Mesothelial cell of epicardium (in vitro differentiated cells): ENCODE data around the gene BUB3. TPM values are rescaled to one million over a fixed set of nuclear protein-coding genes. Genes with fewer than 3 reads are reported as not detected.

ENCODE experiments used
- DNase-seq, 2 experiments: peaks; one replicate each; pipeline ENCODE4 v3.0.0; 2021; ENCODE audit warnings: low spot score in 2 of 2; ENCODE audit not compliant: unreplicated experiment in 2 of 2
- H3K27ac Mint-ChIP-seq: 2 replicates; pipeline ENCODE4 v1.8.0; 2021; ENCODE audit warnings: mixed read lengths
- H3K27me3 Mint-ChIP-seq: 2 replicates; pipeline ENCODE4 v1.8.0; 2021; ENCODE audit warnings: low read depth, mixed read lengths
- H3K36me3 Mint-ChIP-seq: 2 replicates; pipeline ENCODE4 v1.8.0; 2021; ENCODE audit warnings: mixed read lengths
- H3K4me1 Mint-ChIP-seq: 2 replicates; pipeline ENCODE4 v1.8.0; 2021; ENCODE audit warnings: mixed read lengths
- H3K4me3 Mint-ChIP-seq: 2 replicates; pipeline ENCODE4 v1.8.0; 2021; ENCODE audit warnings: mild to moderate bottlenecking, moderate library complexity, mixed read lengths
- H3K9me3 Mint-ChIP-seq: 2 replicates; pipeline ENCODE4 v1.8.0; 2021; ENCODE audit warnings: mixed read lengths
- CTCF ChIP-seq: fragments of 200-600 bp; sonication (generic); IDR thresholded peaks from one replicate; pipeline ENCODE4 v1.5.0; 2021; ENCODE audit warnings: antibody characterized with exemption; ENCODE audit not compliant: unreplicated experiment
- total RNA-seq: library from RNA; stranded (reverse); gene quantifications from 3 replicates; pipeline ENCODE4 v1.2.1, GENCODE V29; 2021

BUB3 gene
- total RNA-seq, 1 donor from 2014 or later, result 71.5 TPM

GRCh38 chr10:123203393-123204126 is 49.4 kb downstream of the BUB3 start:
- H3K9me3 Mint-ChIP-seq, result peaks cover 14% of the 10 kb centered on the region
- no peaks in the 10 kb centered on the region for H3K27me3 Mint-ChIP-seq
- no peaks in the 10 kb centered on the region for H3K4me1 Mint-ChIP-seq
- DNase-seq, result no peak
- no peak overlapping the region for H3K27ac Mint-ChIP-seq
- TF ChIP-seq CTCF, result no peak
- H3K4me3 Mint-ChIP-seq, result no peak overlapping the region
- peaks cover 9% of the 10 kb centered on the region for H3K36me3 Mint-ChIP-seq

GRCh38 chr10:123204127-123204461 is 49.9 kb downstream of the BUB3 start:
- TF ChIP-seq CTCF, result no peak
- Mint-ChIP-seq H3K4me3 (no peak overlapping the region), H3K36me3 (peaks cover 9% of the 10 kb centered on the region), H3K27ac (no peak overlapping the region), H3K4me1 (no peaks in the 10 kb centered on the region), H3K27me3 (no peaks in the 10 kb centered on the region), H3K9me3 (peaks cover 14% of the 10 kb centered on the region)
- no peak for DNase-seq

GRCh38 chr10:123205041-123205440 is 50.8 kb downstream of the BUB3 start:
- no peak for DNase-seq
- Mint-ChIP-seq H3K27me3 (no peaks in the 10 kb centered on the region), H3K27ac (no peak overlapping the region), H3K4me3 (no peak overlapping the region), H3K36me3 (peaks cover 9% of the 10 kb centered on the region), H3K4me1 (no peaks in the 10 kb centered on the region), H3K9me3 (peaks cover 14% of the 10 kb centered on the region)
- no peak for TF ChIP-seq CTCF

- Mint-ChIP-seq H3K27ac (no peak overlapping the region), H3K9me3 (peaks cover 28% of the 10 kb centered on the region), H3K4me3 (no peak overlapping the region), H3K27me3 (no peaks in the 10 kb centered on the region), H3K4me1 (peaks cover 2% of the 10 kb centered on the region), H3K36me3 (peaks cover 13% of the 10 kb centered on the region)
- no peak for DNase-seq
- TF ChIP-seq CTCF, result no peak
Observed at GRCh38 chr10:123212063-123212462, 57.9 kb downstream of the BUB3 start.

GRCh38 chr10:123212640-123213039 is 58.4 kb downstream of the BUB3 start:
- Mint-ChIP-seq H3K4me3 (no peak overlapping the region), H3K9me3 (peaks cover 30% of the 10 kb centered on the region), H3K27ac (no peak overlapping the region), H3K27me3 (no peaks in the 10 kb centered on the region), H3K4me1 (peaks cover 2% of the 10 kb centered on the region), H3K36me3 (peaks cover 13% of the 10 kb centered on the region)
- no peak for DNase-seq
- no peak for TF ChIP-seq CTCF
